ENCODE measurements around the gene FAM20C.

DNA sequence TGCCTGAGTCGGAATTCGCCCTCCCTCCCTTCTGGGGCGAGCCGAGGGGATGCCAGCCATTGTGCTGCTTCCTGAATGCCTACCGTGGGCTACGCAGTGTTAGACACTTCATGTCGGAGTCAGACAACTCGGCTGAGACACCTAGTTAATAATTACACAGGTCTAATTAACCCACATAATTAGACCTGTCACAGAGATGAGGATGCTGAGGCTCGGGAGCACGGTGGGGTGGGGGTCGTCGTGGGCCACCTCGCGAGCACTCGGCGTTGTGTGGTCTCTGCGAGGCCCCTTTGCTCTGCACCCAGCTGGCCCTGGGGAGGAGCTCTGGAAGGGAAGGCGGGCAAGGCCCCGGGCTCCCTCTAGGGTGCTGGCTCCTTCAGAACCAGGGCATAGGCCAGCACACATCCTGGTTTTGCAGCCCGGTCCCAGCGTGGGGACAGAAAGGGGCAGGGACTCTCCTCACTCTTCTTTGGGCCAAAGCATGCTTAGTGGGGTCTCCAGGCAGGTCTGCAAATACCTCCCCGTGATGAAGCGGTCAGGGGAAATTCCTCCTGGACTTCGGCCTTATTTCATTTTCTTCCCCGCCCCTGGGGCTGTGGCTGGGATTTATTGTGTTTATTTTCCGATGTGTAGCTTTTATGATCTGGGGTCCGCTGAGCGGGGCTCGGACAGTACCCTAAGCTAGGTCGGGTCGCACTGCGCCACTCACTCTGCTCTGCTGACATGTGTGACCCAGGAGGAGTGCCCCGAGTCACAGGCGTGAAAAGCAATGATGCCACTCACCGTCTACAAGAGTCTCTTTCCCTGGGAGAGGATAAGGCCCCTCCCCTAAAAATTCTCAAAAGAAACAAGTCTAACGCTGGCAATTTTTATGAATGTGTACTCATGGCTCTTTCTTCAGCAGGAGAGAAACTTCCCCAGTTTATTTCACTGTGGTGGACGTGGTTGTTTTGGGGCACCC, 92.7 kb downstream of the FAM20C start:
- TF ChIP-seq EZH2 (IDR thresholded peaks at IDR 0.05; ENCODE audit: low read depth, low read length, severe bottlenecking): no peak
- TF ChIP-seq MAX (IDR thresholded peaks at IDR 0.05): no peak
- TF ChIP-seq NANOG (IDR thresholded peaks at IDR 0.05; ENCODE audit: insufficient read depth, low read depth, low read length, poor library complexity, severe bottlenecking): no peak
- TF ChIP-seq RXRA (IDR thresholded peaks at IDR 0.05; ENCODE audit: insufficient read depth, low read depth, low read length): no peak
- no peak for TF ChIP-seq BRCA1 (IDR thresholded peaks at IDR 0.05; ENCODE audit: low read depth, low read length)
